ENCODE data around the gene GTF2H4.

Gene GTF2H4

DNA sequence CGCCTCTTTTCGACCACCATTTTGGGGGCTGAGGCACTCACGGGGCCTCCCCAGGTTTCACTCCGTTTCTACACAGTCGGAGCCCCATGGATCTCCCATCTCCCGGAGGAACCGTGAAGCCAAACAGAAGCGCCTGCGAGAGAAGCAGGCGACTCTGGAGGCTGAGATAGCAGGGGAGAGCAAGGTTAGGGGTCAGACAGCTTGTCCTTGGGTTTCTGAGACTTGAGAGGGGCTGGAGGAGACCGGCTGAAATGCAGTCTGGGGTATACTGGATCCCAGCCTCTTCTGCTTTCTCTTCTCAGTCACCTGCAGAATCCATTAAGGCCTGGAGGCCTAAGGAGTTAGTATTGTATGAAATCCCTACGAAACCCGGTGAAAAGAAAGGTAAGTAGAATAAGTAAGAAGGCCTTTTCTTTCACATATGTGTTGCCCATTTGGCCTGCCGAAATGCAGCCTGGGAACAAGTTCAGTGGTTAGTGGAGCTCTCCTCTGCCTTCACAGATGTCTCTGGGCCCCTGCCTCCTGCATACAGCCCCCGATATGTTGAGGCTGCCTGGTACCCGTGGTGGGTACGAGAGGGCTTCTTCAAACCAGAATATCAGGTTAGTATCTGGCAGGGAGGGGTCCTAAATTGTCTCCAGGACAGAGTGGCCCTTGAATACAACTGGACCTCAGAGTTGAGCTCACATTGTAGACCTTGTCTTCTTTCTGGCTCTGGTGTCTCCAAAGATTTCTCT, 7.0 kb downstream of the GTF2H4 start:
- TF ChIP-seq, protein P1, sequence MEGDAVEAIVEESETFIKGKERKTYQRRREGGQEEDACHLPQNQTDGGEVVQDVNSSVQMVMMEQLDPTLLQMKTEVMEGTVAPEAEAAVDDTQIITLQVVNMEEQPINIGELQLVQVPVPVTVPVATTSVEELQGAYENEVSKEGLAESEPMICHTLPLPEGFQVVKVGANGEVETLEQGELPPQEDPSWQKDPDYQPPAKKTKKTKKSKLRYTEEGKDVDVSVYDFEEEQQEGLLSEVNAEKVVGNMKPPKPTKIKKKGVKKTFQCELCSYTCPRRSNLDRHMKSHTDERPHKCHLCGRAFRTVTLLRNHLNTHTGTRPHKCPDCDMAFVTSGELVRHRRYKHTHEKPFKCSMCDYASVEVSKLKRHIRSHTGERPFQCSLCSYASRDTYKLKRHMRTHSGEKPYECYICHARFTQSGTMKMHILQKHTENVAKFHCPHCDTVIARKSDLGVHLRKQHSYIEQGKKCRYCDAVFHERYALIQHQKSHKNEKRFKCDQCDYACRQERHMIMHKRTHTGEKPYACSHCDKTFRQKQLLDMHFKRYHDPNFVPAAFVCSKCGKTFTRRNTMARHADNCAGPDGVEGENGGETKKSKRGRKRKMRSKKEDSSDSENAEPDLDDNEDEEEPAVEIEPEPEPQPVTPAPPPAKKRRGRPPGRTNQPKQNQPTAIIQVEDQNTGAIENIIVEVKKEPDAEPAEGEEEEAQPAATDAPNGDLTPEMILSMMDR (IDR thresholded peaks at IDR 0.05; ENCODE audit: insufficient read depth, low read length, poor library complexity, severe bottlenecking): no peak
- no peak for DNase-seq (ENCODE audit: extremely low read depth, insufficient read length)
- Histone ChIP-seq H3K36me3 (ENCODE audit: control insufficient read depth, insufficient read depth, low read length) (peaks cover 31% of the 10 kb centered on the region), H3K27me3 (replicated peaks; ENCODE audit: control insufficient read depth, insufficient read depth, low read length) (no peaks in the 10 kb centered on the region), H3K4me3 (replicated peaks; ENCODE audit: low read depth, low read length) (peak overlapping the region; percentile 65)

DNA sequence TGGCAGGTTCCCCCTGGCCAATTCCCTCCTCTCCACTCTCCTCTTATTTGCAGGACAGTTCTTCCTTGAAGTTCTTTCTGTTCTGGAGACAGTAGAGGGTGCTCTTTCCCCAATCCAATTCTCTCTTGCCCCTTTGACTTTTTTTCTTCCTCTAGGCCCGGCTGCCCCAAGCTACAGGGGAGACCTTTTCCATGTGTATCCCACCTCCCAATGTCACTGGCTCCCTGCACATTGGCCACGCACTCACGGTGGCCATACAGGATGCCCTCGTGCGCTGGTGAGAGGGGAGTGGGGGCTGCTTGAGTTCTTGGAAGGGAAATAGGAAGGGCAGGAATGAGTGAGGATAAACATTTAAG, 7.6 kb downstream of the GTF2H4 start:
- Histone ChIP-seq H3K27me3 (replicated peaks; ENCODE audit: control insufficient read depth, insufficient read depth, low read length) (no peaks in the 10 kb centered on the region), H3K36me3 (ENCODE audit: control insufficient read depth, insufficient read depth, low read length) (peaks cover 32% of the 10 kb centered on the region), H3K4me3 (replicated peaks; ENCODE audit: low read depth, low read length) (peak overlapping the region; percentile 65; the same call in 1 of the 2 replicates)
- TF ChIP-seq, protein P1 (IDR thresholded peaks at IDR 0.05; ENCODE audit: insufficient read depth, low read length, poor library complexity, severe bottlenecking): peak; percentile 69
- no peak for DNase-seq (ENCODE audit: extremely low read depth, insufficient read length)

GRCh38 chr6:30917041-30917440, 9.0 kb downstream of the GTF2H4 start:
- Histone ChIP-seq H3K27me3 (replicated peaks; ENCODE audit: control insufficient read depth, insufficient read depth, low read length) (no peaks in the 10 kb centered on the region), H3K36me3 (ENCODE audit: control insufficient read depth, insufficient read depth, low read length) (peaks cover 29% of the 10 kb centered on the region), H3K4me3 (replicated peaks; ENCODE audit: low read depth, low read length) (no peak overlapping the region)
- TF ChIP-seq, protein P1 (IDR thresholded peaks at IDR 0.05; ENCODE audit: insufficient read depth, low read length, poor library complexity, severe bottlenecking): no peak
- no peak for DNase-seq (ENCODE audit: extremely low read depth, insufficient read length)

- Histone ChIP-seq H3K36me3 (ENCODE audit: control insufficient read depth, insufficient read depth, low read length) (peaks cover 32% of the 10 kb centered on the region), H3K27me3 (replicated peaks; ENCODE audit: control insufficient read depth, insufficient read depth, low read length) (no peaks in the 10 kb centered on the region), H3K4me3 (replicated peaks; ENCODE audit: low read depth, low read length) (no peak overlapping the region)
- TF ChIP-seq, protein P1 (IDR thresholded peaks at IDR 0.05; ENCODE audit: insufficient read depth, low read length, poor library complexity, severe bottlenecking): no peak
- no peak for DNase-seq (ENCODE audit: extremely low read depth, insufficient read length)
These were observed 9.5 kb downstream of the GTF2H4 start for GRCh38 chr6:30917487-30917886.

DNA sequence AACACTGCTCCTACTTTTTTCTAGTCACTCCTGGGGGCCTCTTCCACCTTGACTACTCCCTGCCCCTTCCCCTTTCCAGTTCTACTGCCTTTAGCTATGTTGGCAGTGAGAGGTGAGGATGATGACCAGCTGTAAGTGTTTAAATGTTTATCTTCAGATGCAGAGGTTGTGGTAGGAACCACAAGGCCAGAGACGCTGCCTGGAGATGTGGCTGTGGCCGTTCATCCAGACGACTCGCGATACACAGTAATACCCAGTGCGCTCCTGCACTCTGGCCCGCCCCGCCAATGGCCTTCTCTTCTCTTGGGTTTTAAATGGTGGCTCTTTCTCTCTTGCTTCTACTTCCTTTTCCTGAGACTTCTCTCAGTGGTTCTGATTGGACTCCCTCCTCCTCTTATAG, 10.7 kb downstream of the GTF2H4 start:
- peaks cover 39% of the 10 kb centered on the region for H3K36me3 ChIP-seq (ENCODE audit: control insufficient read depth, insufficient read depth, low read length)
- H3K27me3 ChIP-seq (replicated peaks; ENCODE audit: control insufficient read depth, insufficient read depth, low read length): no peaks in the 10 kb centered on the region
- no peak overlapping the region for H3K4me3 ChIP-seq (replicated peaks; ENCODE audit: low read depth, low read length)
- no peak for DNase-seq (ENCODE audit: extremely low read depth, insufficient read length)
- TF ChIP-seq, protein P1 (IDR thresholded peaks at IDR 0.05; ENCODE audit: insufficient read depth, low read length, poor library complexity, severe bottlenecking): no peak

All from GM06990 (cell line).